HG03045 (cell line): ENCODE data around the gene LPP.
A peak's percentile ranks its signal among the peaks of the same experiment; 100 is the strongest.

ENCODE experiments used
- ATAC-seq: cut with Tn5 transposase; IDR thresholded peaks from one replicate; pipeline ENCODE4 v1.9.1; 2021; ENCODE audit warnings: mild to moderate bottlenecking, moderate library complexity; ENCODE audit not compliant: unreplicated experiment

Gene LPP

GRCh38 chr3:188659449-188660090 lies 505.6 kb downstream of the LPP start:
- ATAC-seq, result no peak

GRCh38 chr3:188660415-188660814 lies 506.5 kb downstream of the LPP start:
- no peak for ATAC-seq

- ATAC-seq, result no peak
Measured at GRCh38 chr3:188661806-188662205, 507.8 kb downstream of the LPP start.

DNA sequence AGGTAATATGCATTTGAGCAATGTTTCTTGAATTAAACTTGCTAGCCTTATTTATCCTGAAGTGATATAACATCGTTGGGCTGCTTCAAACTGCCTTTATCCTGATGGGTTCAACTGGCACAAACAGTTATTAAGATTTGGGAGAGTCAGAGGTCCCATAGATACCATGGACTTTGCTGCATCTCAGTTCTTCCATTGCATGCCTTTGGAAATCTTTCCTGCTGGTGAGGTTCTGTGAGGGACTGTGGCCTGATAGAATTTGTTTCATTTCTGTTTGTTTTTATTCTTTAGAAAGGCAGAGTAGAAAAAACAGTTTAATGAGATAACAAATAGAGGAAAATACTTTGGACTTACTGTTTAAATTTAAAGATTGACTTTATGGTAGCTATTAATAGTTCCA lies 508.3 kb downstream of the LPP start:
- ATAC-seq, result no peak

DNA sequence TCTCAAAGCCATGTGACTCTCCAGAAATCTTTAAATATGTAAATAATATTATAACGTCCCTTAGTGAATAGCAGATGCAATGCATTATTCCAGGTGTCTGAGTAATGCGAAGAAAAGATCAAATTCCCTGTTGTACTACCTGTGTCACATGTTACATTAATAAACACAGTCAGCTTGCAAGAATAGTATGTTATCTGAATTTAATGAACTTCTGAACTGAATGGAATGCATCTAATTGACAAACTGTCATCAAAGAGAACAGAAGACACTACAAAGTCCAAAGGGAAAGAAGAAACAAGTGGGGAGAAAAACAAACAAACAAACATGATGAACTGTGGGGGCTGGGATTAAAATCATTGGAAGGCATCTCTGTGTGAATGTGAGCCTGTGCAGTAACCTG lies 508.8 kb downstream of the LPP start:
- no peak for ATAC-seq

- no peak for ATAC-seq
Measured at GRCh38 chr3:188663839-188664238, 509.9 kb downstream of the LPP start.

GRCh38 chr3:188664795-188665194 lies 510.8 kb downstream of the LPP start:
- ATAC-seq, result no peak

DNA sequence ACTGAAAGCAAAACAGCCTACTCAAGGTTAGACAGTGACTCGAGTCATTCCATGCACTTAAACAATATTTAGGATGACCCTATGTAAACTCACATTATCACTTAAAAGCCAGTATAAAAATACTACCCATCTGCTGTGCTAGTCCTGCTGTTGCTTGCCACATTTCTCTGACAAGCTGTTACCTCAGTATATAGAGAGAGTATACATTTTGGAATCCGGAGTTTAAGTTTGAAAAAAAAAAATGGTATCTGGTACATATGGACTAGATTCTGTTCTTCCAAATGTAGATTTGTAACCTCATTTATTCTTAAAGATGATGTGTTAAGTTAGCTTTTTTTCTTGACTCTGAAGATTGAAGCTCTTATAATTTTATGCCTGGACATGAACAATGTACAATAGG lies 514.0 kb downstream of the LPP start:
- ATAC-seq, result no peak

GRCh38 chr3:188670446-188670845 lies 516.5 kb downstream of the LPP start:
- ATAC-seq, result no peak

DNA sequence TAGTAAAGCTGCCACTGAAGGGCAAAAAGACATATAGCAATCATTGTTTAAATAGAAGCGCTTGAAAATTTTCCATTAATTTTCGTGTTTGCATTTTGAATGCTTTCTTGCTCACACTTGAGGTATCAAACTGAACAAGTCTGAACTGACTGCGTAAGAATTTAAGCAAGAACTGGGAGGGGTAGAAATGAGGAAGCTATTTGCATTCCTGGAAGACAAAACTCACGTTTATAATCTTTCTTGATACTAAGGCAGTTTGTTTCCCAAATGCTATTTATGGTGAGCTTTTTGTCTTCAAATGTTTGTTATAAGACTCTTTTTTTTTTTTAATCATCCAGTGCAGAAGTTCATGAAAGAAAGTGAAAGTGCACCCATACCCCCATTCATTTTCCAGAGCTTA lies 518.0 kb downstream of the LPP start:
- ATAC-seq, result no peak

DNA sequence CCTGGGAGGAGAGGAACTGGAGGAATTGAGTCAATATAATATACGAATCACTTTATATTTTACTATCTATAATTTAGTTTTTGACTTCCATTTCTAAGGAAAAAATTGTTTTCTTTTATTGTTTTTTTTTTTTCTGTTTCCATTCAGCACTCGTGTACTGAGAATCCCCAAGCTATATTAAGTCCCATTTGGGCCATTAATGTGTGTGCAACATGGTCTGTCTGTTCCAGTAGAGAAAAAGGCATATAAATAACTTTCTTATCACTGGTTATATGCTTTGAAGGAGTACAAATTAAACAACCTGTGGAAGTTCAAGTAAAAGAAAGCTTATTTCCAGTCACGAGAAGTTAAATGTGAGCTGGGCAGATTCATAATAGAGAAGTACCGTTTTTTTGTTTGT lies 518.9 kb downstream of the LPP start:
- ATAC-seq, result no peak

DNA sequence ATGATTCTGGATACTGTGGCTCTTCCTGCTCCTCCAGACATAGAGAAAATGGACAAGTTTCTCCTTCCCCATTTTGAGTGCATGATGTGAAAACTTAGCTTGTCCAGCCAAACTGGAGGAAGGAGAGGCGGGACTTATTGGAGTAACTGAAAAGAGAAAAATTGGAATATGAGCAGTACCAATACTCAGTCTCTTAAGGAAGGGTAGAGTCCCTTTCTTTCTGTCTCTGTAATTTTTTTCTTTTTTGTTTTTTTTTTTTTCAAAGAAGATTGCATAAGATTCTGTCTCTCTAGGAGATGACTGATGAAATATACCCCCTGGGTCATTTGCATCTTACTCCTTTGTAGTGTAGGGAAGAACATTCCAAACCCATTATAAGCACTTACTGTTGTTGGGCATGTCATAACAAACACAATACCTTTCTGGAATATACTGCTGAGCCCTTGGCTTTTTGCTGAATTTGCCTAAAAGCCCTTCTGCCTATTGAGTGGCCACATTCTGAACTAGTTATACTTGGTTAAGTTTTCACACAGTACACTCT lies 519.8 kb downstream of the LPP start:
- no peak for ATAC-seq

DNA sequence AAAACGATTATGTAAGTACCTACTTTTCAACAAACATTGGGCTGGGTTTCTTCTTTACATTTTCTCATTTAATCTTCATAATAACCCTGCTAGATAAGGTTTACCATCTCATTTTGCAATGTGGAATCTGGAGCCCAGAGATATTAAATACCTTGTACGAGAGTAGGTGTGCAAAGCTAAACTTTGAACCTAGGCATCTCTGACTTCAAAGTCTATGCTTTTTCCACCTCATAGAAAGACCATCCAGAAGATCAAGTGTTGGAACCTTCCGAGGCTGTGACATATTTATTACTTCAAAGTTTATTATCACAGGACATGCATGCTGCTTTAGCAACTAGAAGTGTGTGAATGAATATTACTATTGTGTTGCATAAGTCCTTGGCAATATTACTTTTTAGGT lies 520.6 kb downstream of the LPP start:
- ATAC-seq, result no peak

GRCh38 chr3:188677344-188677743 lies 523.4 kb downstream of the LPP start:
- no peak for ATAC-seq

- ATAC-seq, result no peak
Measured at GRCh38 chr3:188680189-188680588, 526.2 kb downstream of the LPP start.

- ATAC-seq, result no peak
Measured at GRCh38 chr3:188680605-188681004, 526.6 kb downstream of the LPP start.

DNA sequence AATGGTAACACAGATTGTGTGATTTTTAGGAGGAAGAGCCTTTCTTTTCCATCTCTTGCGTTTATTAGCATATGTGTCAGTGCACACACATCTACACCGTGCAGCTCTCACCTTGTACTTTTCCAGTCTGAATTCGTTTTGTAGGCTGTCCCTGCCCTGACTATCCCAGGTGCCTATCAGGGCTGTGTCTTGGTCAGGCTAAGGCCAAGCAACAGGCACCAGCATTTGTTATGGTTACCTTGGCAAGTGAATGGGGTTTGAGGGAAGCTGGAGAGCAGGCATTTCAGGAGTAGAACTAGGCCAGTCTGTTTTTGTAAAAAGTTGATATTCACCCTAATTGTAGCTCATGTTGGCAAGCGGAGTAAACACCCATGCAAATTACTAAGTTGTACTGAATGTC lies 528.4 kb downstream of the LPP start:
- ATAC-seq, result no peak

DNA sequence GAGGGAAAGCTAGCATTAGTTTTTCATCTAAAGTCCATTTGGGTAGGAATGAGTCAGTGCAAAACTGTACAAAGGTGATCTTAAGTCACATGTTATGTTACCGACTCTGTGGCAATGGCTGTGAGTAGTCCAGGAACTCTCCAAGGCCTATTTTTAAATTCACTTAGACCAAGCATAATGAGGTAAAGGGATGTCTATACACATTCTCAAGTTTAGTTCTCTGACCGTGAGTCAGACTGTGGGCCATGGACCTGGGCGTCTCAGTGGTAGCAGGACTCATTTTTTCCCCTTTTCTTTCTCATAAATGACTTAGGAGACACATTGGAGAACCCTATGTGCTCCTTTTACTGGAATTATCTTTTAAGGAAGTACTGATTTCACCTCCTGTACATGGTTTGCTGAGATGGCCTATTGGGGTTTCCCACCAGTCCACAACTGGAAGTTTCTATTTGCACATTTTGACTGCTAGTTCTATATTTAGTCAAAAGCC lies 529.1 kb downstream of the LPP start:
- ATAC-seq, result peak; percentile 62

DNA sequence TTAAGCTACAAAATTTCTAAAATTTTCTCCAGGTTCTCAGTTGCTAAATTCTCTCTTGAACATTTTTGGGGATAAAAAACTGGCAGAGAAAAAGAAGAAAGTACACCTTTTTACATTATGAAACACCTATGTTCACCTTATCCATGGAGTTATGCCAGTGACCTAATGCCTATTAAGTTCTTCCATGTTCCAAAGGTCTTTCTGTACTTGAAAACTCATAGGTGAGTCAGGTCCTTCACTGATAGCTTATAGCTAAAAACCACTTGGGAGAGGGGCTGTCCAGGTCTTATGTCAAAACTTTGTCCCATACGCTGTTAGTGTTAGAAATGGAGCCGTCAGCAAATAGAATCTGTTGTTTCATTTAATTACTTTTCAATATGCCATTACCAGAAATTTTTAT lies 530.3 kb downstream of the LPP start:
- no peak for ATAC-seq

DNA sequence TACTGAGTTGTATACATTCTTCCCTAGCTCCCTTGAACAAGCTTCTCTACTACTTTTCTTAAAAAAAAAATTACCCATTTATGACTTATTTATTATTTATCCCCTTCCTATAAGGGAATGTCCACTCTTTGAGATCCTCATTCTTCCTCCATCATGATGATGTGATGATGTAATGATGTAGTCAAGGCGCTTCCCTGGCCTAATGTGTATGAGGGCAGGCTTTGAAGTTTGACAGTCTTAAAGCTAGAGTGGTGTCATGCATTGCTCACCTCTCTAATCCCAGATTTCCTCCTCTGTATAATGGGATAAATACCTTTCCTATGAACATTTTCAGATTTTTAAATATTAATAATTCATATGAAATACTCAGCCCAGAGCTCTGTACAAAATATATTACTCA lies 531.8 kb downstream of the LPP start:
- ATAC-seq, result no peak

DNA sequence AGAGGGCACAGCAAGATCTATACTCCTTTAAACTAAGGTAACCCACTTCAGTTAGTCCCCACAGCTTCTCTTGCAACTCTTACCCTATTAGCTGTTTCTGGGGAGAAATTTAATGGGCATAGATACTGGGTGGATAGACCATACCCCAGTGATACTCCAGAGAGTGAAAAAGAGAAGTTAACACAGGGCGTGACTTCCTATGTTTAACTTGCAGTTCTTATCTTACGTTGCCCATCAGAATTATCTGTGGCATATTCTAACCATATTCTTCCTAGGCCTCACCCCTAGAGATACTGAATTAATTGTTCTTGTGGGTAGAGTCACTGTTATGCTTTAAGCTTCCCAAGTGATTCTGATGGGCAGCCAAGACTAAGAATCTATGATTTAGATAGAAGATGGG lies 532.4 kb downstream of the LPP start:
- no peak for ATAC-seq

DNA sequence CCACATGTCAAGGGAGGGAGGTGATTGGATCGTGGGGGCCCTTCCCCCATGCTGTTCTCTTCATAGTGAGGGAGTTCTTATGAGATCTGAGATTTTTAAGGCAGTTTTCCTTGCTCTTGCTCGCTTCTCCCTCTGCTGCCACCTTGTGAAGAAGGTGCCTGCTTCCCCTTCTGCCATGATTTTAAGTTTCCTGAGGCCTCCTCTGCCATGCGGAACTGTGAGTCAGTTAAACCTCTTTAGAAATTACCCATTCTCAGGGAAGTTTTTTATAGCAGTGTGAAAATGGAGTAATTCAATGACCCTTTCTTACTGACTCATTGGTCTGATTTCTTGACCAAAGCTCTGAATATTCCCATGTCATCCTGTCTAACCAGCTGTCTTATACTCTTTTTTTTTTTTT lies 533.4 kb downstream of the LPP start:
- no peak for ATAC-seq

DNA sequence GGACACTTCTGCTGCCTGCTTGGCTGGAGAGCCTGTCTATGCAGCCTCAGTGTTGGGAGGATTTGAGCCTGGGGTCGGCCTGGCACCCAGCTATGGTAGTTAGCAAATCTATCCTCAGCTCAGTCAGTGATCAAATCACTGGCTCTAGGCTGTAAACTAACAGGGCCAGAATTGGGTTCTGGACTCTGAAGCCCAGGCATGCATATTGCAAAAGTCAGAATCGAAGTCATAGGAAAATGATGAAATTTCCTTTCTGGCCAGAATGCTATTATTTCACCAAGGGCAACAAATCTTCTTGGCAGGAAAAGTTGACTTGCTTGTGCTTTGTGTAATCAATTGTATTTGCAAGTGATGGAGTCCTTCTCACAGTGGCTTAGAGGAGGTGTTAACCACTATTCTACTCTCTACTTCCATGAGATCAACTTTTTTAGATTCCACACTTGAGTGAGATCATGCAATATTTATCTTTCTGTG lies 535.2 kb downstream of the LPP start:
- ATAC-seq, result no peak
